K562 (cell line): ENCODE data around the gene MUC22. TPM values are rescaled to one million over a fixed set of nuclear protein-coding genes. Genes with fewer than 3 reads are reported as not detected.

Source experiments
- ATAC-seq: fragments of 200-7000 bp; cut with Tn5 transposase; 3 replicates; pipeline ENCODE4 v1.9.1; 2020; ENCODE audit warnings: moderate library complexity
- BruUV-seq: library from RNA; stranded (reverse); fragments of 400-500 nt; replicated peaks from 2 replicates; lab custom pipeline; 2021; lab: Mats Ljungman, UMichigan
- CTCF ChIA-PET: fragments of 300-600 bp; formaldehyde crosslinking; extraction: SDS; loops from one replicate; lab custom pipeline; 2021; ENCODE audit warnings: low intra/inter-chr PET ratio; lab: Yijun Ruan, JAX
- POLR2A ChIA-PET: fragments of 300-600, 350-650 bp; sonication (Branson Sonifier 250); formaldehyde crosslinking; extraction: SDS; loops from one replicate; lab custom pipeline; 2021; ENCODE audit warnings: antibody characterized with exemption, inconsistent platforms; lab: Yijun Ruan, JAX
- DNase-seq, 4 experiments: peaks; one replicate each; pipeline versions ENCODE4 v3.0.0 to v3.0.0-alpha.2; 2011 to 2018; ENCODE audit warnings: low spot score in 3 of 4, mixed read lengths in 3 of 4; ENCODE audit errors: extremely low read depth in 1 of 4
- FAIRE-seq: peaks from 2 replicates; lab custom pipeline; 2011; peaks lifted over from hg19 to GRCh38; lab: Jason Lieb, UNC
- H2AFZ ChIP-seq: 2 replicates; pipeline ENCODE4 v1.6.0; 2011; ENCODE audit warnings: low read depth, low read length, control low read depth, inconsistent platforms
- H3K27ac ChIP-seq: fragments of 200-600 bp; 3 replicates; pipeline ENCODE4 v1.8.0; 2011; ENCODE audit warnings: low read depth, mild to moderate bottlenecking, control low read depth, inconsistent platforms, low read length, moderate library complexity, mixed read lengths; ENCODE audit errors: extremely low read depth
- H3K27me3 ChIP-seq, 2 experiments: fragments of 300-600 bp in 1 of 2; 2 replicates in 1 of 2; 3 replicates in 1 of 2; pipeline versions ENCODE4 v1.6.0 to v1.8.0; 2011; ENCODE audit warnings: inconsistent platforms in 2 of 2, low read length in 2 of 2, mild to moderate bottlenecking in 1 of 2, mixed read lengths in 1 of 2, moderate library complexity in 1 of 2; ENCODE audit not compliant: control insufficient read depth in 2 of 2, insufficient read depth in 2 of 2
- H3K36me3 ChIP-seq: fragments of 300-600 bp; 3 replicates; pipeline ENCODE4 v1.8.0; 2011; ENCODE audit warnings: mild to moderate bottlenecking, low read length, inconsistent platforms; ENCODE audit not compliant: control insufficient read depth, insufficient read depth
- H3K4me1 ChIP-seq, 2 experiments: fragments of 200-600 bp in 1 of 2; replicated peaks in 1 of 2; 2 replicates in 1 of 2; 3 replicates in 1 of 2; pipeline versions ENCODE4 v1.5.1 to v1.8.0; 2011; ENCODE audit warnings: inconsistent platforms in 2 of 2, low read length in 2 of 2, mild to moderate bottlenecking in 1 of 2, mixed read lengths in 1 of 2, moderate library complexity in 1 of 2; ENCODE audit not compliant: control insufficient read depth in 2 of 2, insufficient read depth in 2 of 2
- H3K4me2 ChIP-seq: 2 replicates; pipeline ENCODE4 v1.6.1; 2011; ENCODE audit warnings: low read length, control low read depth, inconsistent platforms, mixed read lengths; ENCODE audit not compliant: insufficient read depth
- H3K4me3 ChIP-seq: fragments of 200-600 bp; sonication (generic), shearing (Covaris generic); 2 replicates; pipeline ENCODE4 v1.5.1; 2016; ENCODE audit warnings: control low read depth, inconsistent platforms
- H3K79me2 ChIP-seq: fragments of 200-600 bp; 3 replicates; pipeline ENCODE4 v1.8.0; 2011; ENCODE audit warnings: low read length, inconsistent platforms; ENCODE audit not compliant: control insufficient read depth, insufficient read depth
- H3K9ac ChIP-seq, 2 experiments: 2 replicates each; pipeline versions ENCODE4 v1.6.0 to v1.6.1; 2011; ENCODE audit warnings: low read depth in 2 of 2, low read length in 2 of 2, control low read depth in 1 of 2, inconsistent platforms in 1 of 2, mild to moderate bottlenecking in 1 of 2, mixed read lengths in 1 of 2; ENCODE audit not compliant: insufficient read depth in 1 of 2
- H3K9me1 ChIP-seq: one replicate; pipeline ENCODE4 v1.6.0; 2011; ENCODE audit warnings: inconsistent platforms, mild to moderate bottlenecking, low read length, moderate library complexity; ENCODE audit not compliant: control insufficient read depth, insufficient read depth
- H3K9me3 ChIP-seq: replicated peaks from 2 replicates; pipeline ENCODE4 v1.5.1; 2011; ENCODE audit warnings: low read depth, low read length, inconsistent platforms; ENCODE audit not compliant: control insufficient read depth, insufficient read depth
- H4K20me1 ChIP-seq: replicated peaks from 2 replicates; pipeline ENCODE4 v1.6.1; 2011; ENCODE audit warnings: low read length, inconsistent platforms, mixed read lengths; ENCODE audit not compliant: control insufficient read depth, insufficient read depth
- CBX5 ChIP-seq: IDR thresholded peaks from 2 replicates; pipeline ENCODE4 v1.6.1; 2014; ENCODE audit warnings: low read depth, borderline replicate concordance
- HNRNPUL1 ChIP-seq: fragments of 200-400 bp; formaldehyde crosslinking; IDR thresholded peaks from 2 replicates; pipeline ENCODE4 v1.6.1; 2017; ENCODE audit warnings: low read length
- MAFK ChIP-seq: IDR thresholded peaks from 2 replicates; pipeline ENCODE4 v1.6.1; 2011; ENCODE audit warnings: low read length, improper control_type of control experiment
- MECOM ChIP-seq: fragments of 250-450 bp; sonication (Bioruptor Pico); IDR thresholded peaks from 2 replicates; pipeline ENCODE4 v1.8.0; 2022; ENCODE audit warnings: inconsistent platforms
- MYBL2 ChIP-seq, 2 experiments: fragments of 450-650 bp in 1 of 2; sonication (generic) in 1 of 2; formaldehyde crosslinking in 1 of 2; IDR thresholded peaks; 2 replicates each; pipeline versions ENCODE4 v1.6.1 to v1.8.1; 2017 to 2022; ENCODE audit warnings: borderline replicate concordance in 1 of 2, inconsistent platforms in 1 of 2, low read depth in 1 of 2, mild to moderate bottlenecking in 1 of 2, missing genetic modification reagents in 1 of 2, moderate library complexity in 1 of 2
- NCOA1 ChIP-seq: fragments of 450-650 bp; IDR thresholded peaks from 2 replicates; pipeline ENCODE4 v1.6.1; 2016; ENCODE audit warnings: low read depth
- NCOA2 ChIP-seq, 2 experiments: fragments of 450-650 bp; IDR thresholded peaks; 2 replicates each; pipeline ENCODE4 v1.6.1; 2018; ENCODE audit warnings: mild to moderate bottlenecking in 2 of 2, moderate library complexity in 1 of 2; ENCODE audit not compliant: partially characterized antibody in 2 of 2
- NFIC ChIP-seq: fragments of 450-650 bp; IDR thresholded peaks from 2 replicates; pipeline ENCODE4 v1.6.1; 2017; ENCODE audit warnings: mild to moderate bottlenecking, inconsistent platforms
- NFXL1 ChIP-seq: fragments of 450-650 bp; formaldehyde crosslinking; IDR thresholded peaks from 2 replicates; pipeline ENCODE4 v1.4.0; 2021; ENCODE audit warnings: mild to moderate bottlenecking
- PHB2 ChIP-seq: fragments of 450-650 bp; IDR thresholded peaks from 2 replicates; pipeline ENCODE4 v1.6.1; 2017; ENCODE audit warnings: low read depth
- PKNOX1 ChIP-seq: fragments of 450-650 bp; IDR thresholded peaks from 2 replicates; pipeline ENCODE4 v1.6.1; 2016
- XRCC5 ChIP-seq: fragments of 200-400 bp; formaldehyde crosslinking; IDR thresholded peaks from 2 replicates; pipeline ENCODE4 v1.6.1; 2017; ENCODE audit warnings: low read depth, mild to moderate bottlenecking, low read length
- ZFP91 ChIP-seq: sonication (generic); formaldehyde crosslinking; IDR thresholded peaks from 2 replicates; pipeline ENCODE4 v1.8.0; 2022; ENCODE audit warnings: mild to moderate bottlenecking, missing genetic modification reagents
- ZNF124 ChIP-seq: sonication (generic); formaldehyde crosslinking; IDR thresholded peaks from 2 replicates; pipeline ENCODE4 v1.8.1; 2022; ENCODE audit warnings: missing genetic modification reagents
- ZNF146 ChIP-seq: IDR thresholded peaks from one replicate; pipeline ENCODE4 v1.6.1; 2018; ENCODE audit warnings: missing compliant biosample characterization; ENCODE audit not compliant: unreplicated experiment
- ZNF174 ChIP-seq: fragments of 250-450 bp; sonication (Bioruptor Pico); IDR thresholded peaks from 2 replicates; pipeline ENCODE4 v1.4.0; 2020; ENCODE audit warnings: mild to moderate bottlenecking
- ZNF592 ChIP-seq: fragments of 450-650 bp; IDR thresholded peaks from 2 replicates; pipeline ENCODE4 v1.6.1; 2017; ENCODE audit warnings: antibody characterized with exemption, mild to moderate bottlenecking
- WGBS: fragments of 100-300 bp; shearing (Covaris generic); methylation state at CpG from one replicate; pipeline ENCODE4 v1.1.6; 2016; ENCODE audit warnings: low coverage, mixed read lengths; ENCODE audit not compliant: insufficient coverage; ENCODE audit errors: missing lambda C conversion rate; 5-methylcytosine and 5-hydroxymethylcytosine counted together
- in situ Hi-C: fragments of 300-500 bp; cut with MboI; formaldehyde crosslinking; loops from 4 replicates; pipeline ENCODE4 v1.15.0; 2018; ENCODE audit warnings: inconsistent platforms, mixed read lengths
- intact Hi-C: fragments of 100-400 bp; cut with micrococcal nuclease; formaldehyde crosslinking; loops from 2 replicates; pipeline ENCODE4 v1.14.2; 2022
- polyA plus RNA-seq, 8 experiments: library from polyadenylated mRNA; depleted of rRNA in 4 of 8; stranded (reverse) in 5 of 8; unstranded in 3 of 8; fragments of >200 nt; fragmentation: Nextera tagmentation in 2 of 8; fragmentation: Illumina TruSeq in 1 of 8; extraction: Ambion mirVana in 2 of 8; extraction: Trizol in 1 of 8; gene quantifications; 2 replicates each; pipeline versions ENCODE4 v1.2.1 to v1.2.3, GENCODE V29; 2011 to 2014; ENCODE audit warnings: inconsistent platforms in 1 of 8, missing spikeins in 1 of 8
- total RNA-seq, 7 experiments: library from RNA; depleted of rRNA in 6 of 7; stranded (reverse); fragments of >200 nt in 6 of 7; fragmentation: Illumina TruSeq in 2 of 7; extraction: Trizol in 2 of 7; gene quantifications; 2 replicates each; pipeline versions ENCODE4 v1.2.1 to v1.2.3, GENCODE V29; 2011 to 2021; ENCODE audit warnings: low replicate concordance in 1 of 7

MUC22 gene
- total and polyA plus RNA-seq, 9 of the 15 experiments (the other 6 are each of a cell fraction or from before 2014, with no cell fraction given): 0.01 to 0.03 TPM; not detected in 7

- intact Hi-C loops (no loop called here), in situ Hi-C loops (no loop called here)
- no peak overlapping the region for H3K27ac ChIP-seq
- no peaks in the 10 kb centered on the region for H4K20me1 ChIP-seq
- H3K9me1 ChIP-seq: no peaks in the 10 kb centered on the region
- H3K27me3 ChIP-seq: peaks cover 8 to 21% of the 10 kb centered on the region in 2 experiments; a peak in 4 of 5 replicates
- no peak overlapping the region for H3K4me3 ChIP-seq
- H3K9me3 ChIP-seq: no peaks in the 10 kb centered on the region
- H2AFZ ChIP-seq: no peak overlapping the region
- DNase-seq: no peak
- ATAC-seq: no peak; the same call in 2 of the 3 replicates
- H3K9ac ChIP-seq: no peak overlapping the region
- CTCF ChIA-PET: no interaction called here
- BruUV-seq: no TSS peak
- FAIRE-seq: no peak
- peaks cover 0 to 3% of the 10 kb centered on the region in 2 experiments; a peak in 2 of 5 replicates for H3K4me1 ChIP-seq
- H3K79me2 ChIP-seq: no peaks in the 10 kb centered on the region
- no peaks in the 10 kb centered on the region for H3K36me3 ChIP-seq
- no peak overlapping the region for H3K4me2 ChIP-seq
- 3% methylated on average over 2 of the region's 2 CpGs for WGBS
- POLR2A ChIA-PET: interaction anchor here (0.6 kb wide), 1 partner anchor 39 kb away, joined by 6 read pairs; no protein-coding TSS in a partner anchor
- TF ChIP-seq NCOA2 (IDR thresholded peaks at IDR 0.05; ENCODE audit: partially characterized antibody in 2 of 2): no peak
- no peak for TF ChIP-seq PHB2
- no peak for TF ChIP-seq NFIC
- TF ChIP-seq ZNF124: no peak
- no peak for TF ChIP-seq HNRNPUL1
- no peak for TF ChIP-seq ZNF174 (CRISPR knock-in tag)
- no peak for TF ChIP-seq NFXL1 (CRISPR knock-in tag)
- TF ChIP-seq XRCC5: no peak
- no peak for TF ChIP-seq PKNOX1
- TF ChIP-seq ZNF592: no peak
- no peak for TF ChIP-seq NCOA1
- TF ChIP-seq CBX5: no peak
- no peak for TF ChIP-seq MAFK
- no peak for TF ChIP-seq MYBL2 (IDR thresholded peaks at IDR 0.05; ENCODE audit: low read depth)
- TF ChIP-seq MYBL2 (CRISPR knock-in tag; IDR thresholded peaks at IDR 0.05; ENCODE audit: borderline replicate concordance): no peak
- no peak for TF ChIP-seq ZFP91 (CRISPR knock-in tag)
- TF ChIP-seq ZNF146 (CRISPR knock-in tag): no peak
- no peak for TF ChIP-seq MECOM (CRISPR knock-in tag)
Observed at GRCh38 chr6:31002471-31002870, 7.8 kb upstream of the MUC22 start.
